Hippocampal formation (tissue), 2 donors: ENCODE results near the gene EPX.
A peak's percentile ranks its signal among the peaks of the same experiment; 100 is the strongest.

Experiments
- DNase-seq, 2 donors: peaks; one replicate each; lab custom pipeline; 2025; lab: John Stamatoyannopoulos, UW

Gene EPX

DNA sequence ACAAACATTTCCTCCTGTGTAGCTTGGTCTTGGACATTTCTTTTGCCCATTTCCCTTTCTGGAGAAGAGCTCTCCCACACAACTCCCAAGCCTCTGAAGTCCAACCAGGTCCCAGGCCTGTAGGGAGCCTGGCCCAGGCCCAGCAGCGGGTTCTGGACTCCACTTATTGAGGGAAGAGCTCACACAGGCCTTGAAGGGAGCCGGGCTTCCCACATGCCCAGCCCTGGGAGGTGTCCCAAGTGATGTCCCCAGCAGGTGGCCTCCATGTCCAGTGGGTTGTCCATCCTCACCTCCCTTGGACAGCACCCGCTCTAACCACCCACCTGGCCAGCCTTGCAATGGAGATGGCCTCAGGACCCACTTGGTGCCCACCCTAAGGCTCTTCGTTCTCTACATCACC is 5.9 kb upstream of the EPX start:
- no peak for DNase-seq

DNA sequence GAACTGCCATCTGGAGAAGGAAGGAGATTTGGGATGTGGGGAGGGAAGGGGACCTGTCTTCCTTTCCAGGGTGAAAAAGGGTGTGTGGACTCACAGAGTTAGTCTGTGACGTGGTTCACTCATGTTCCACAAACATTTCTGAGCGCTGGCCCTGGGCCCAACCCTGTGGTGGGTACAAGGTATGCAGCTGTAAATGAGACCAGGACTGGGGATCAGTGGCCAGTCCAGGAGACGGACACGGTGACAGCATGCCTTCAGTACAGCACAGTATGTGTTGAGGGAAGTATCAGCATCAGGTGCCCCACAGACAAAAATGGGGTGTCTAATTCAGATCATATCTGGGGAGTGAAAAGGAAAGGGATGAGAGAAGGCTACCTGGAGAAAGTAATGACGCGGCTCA is 5.5 kb upstream of the EPX start:
- DNase-seq = no peak

DNA sequence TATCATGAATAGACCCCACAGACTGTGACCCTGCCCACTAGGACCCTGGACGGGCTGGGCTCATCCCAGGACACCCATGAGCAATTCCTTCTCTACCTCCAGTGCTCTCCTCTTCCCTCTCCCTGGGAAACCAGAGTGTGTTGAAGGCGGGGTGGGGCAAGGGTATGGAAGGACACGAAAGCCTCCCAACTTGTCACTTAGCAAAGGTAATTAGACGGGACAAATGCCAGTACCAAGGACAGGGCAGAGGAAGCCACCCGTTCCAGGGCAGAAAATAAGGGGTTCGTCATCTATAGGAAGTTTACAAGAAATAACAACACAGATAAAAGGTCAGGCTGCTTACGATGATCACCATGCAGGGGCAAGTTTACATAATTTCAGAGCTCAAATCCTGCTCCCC is 4.9 kb upstream of the EPX start:
- no peak for DNase-seq

DNA sequence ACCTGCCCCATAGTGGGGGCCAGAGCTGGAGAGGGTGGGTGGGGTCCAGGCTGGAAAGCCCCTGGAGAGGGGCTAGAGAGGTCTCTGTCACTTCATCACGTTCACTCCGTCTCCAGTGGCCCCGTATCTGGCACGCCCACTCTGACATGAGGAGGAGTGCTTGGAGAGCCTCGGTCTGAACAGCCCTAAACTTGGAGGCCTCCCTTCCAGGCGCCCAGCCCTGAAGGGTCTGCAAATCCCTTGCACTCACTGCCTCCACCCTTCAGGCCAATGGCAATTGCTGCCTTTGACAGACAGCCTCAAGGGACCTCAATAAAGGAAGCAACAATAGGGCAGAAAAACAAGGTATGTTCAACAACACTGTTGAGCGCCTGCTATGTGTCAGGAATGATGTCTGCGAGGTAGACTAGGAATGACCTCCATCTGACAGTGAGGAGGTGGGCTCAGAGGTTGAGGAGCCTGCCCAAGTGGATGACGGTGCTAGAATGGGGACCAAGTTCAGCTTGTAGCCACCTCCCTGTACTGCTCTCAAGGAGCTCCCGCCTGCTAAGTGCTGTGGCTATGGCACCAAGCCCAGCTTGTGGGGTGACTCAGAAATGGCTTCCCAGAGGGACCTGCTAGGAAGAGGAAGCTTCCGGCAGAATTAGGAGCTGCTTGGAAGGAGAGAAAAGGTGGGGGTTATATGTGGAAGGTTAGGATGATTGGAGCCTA is 2.9 kb upstream of the EPX start:
- no peak for DNase-seq

DNA sequence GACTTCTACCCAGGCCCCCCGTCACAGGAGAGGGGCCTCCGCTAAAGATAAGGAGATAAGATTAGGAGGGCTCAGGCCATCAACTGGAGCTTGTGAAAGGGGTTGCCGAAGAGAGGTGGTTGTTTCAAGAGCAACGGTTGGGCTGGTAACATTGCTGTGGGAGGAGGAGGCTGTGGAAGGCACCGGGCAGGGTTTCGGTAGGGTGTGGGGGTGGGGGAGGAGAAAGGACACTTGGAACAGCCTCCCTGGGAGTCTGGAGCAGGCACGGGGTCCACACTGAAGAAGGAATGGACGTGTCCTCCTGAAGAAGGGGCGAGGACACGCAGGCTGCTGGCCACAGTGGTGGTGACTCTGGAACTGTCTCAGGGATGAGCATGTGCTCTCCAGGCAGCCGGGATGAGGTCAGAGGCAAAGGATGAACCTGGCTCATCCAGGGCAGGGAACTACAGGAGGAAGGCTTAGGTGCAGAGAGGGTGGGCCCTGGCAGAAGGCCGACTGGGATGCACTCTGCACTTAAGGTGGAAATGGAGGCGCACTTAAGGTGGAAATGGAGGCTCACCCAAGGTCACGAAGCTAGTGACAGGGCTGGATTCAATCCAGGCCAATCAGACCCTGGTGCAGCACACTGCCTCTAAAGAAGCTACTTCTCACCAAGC is 1.2 kb upstream of the EPX start:
- DNase-seq = no peak

DNA sequence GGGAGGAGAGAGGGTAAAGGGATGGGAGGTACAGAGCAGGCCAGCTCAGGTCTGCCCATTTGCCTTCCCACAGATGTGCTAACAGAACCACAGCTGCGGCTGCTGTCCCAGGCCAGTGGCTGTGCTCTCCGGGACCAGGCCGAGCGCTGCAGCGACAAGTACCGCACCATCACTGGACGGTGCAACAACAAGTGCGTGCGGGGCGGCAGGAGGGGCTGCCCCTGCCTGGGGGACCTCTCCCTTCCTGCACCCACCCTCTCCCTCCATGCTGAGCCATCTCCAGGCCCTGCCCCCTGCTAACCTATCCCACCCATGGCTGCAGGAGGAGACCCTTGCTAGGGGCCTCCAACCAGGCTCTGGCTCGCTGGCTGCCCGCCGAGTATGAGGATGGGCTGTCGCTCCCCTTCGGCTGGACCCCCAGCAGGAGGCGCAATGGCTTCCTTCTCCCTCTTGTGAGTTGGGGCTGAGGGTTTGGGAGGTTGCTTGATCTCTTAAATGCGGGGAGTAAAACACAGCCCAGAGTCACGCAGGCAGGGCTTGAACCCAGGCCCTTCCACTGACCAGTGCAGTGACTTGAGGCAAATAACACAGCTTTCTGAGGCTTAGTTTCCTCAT is 1.2 kb downstream of the EPX start:
- DNase-seq = no peak

DNA sequence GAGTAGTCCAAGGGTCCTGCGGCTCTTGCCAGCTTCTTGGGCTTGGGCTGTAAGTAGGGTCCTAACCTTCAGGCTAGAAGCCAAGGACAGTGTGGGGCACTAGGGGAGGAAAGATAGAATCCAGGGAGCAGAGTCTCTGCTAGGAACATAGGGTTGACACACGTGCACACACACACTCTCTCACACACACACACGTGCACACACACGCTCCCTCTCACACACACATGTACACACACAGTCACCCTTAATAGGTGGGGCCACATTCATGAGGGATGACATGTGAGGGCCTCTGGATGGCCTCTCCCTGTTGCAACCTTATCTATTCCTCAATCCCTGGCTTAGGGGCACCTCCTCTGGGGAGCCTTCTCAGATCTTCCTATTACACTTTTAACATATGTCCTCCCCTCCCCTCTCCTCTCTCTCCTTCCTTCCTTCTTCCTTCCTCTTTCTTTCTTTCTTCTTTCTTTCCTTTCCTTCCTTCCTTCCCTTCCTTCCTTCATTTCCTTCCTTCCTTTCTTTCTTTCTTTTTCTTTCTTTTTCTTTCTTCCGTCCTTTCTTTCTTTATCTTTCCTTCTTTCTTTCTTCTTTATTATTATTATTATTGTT is 3.1 kb downstream of the EPX start:
- no peak for DNase-seq

DNA sequence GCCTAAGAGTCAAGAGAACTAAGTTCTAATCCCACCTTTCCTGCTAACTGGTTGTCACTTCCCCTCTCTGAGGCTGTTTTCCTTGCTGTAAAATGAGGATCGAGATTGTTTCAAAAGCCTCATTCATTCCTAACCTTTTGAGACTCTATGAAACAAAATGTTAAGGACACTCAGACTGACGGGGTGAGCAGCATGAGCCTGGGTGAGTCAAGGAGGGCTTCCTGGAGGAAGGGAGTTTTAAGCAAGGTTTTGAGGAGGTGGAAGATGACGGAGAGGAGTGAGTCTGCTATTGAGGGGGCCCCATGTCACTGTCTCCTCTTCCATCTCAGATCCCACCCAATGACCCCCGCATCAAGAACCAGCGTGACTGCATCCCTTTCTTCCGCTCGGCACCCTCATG is 4.1 kb downstream of the EPX start:
- no peak for DNase-seq

DNA sequence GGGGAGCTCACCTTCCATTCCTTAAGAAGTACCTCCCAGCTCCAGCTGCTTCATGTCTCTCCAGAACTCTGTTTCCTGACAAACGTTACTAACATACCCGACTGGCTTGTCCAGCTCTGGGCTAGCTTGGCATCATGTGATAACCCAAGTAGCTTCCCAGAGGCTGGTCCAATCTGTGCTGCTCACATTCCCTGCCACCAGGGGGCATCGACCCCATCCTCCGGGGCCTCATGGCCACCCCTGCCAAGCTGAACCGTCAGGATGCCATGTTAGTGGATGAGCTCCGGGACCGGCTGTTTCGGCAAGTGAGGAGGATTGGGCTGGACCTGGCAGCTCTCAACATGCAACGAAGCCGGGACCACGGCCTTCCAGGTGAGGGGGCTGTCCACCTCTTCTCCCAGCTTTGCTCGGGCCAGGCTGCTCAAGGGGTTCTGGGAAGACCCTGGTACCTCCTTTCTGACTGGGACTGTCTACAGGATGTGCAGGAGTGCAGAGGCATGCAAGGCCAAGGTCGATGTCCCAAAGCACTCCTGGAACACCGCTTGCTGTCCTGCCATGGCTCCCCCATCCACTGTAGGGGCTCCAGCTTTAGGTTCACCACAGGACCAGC is 7.6 kb downstream of the EPX start:
- no peak for DNase-seq

DNA sequence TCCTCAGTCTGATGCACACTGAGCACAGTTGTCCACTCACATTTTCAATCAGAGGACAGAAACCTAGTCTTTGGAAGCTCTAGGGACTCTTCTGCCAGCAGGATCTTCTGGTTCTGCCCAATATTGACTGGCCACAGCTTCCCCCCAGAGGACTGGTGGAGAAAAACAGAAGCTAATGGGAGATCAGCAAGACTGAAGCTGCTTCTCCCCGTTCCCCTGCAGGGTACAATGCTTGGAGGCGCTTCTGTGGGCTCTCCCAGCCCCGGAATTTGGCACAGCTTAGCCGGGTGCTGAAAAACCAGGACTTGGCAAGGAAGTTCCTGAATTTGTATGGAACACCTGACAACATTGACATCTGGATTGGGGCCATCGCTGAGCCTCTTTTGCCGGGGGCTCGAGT is 10.3 kb downstream of the EPX start:
- no peak for DNase-seq

DNA sequence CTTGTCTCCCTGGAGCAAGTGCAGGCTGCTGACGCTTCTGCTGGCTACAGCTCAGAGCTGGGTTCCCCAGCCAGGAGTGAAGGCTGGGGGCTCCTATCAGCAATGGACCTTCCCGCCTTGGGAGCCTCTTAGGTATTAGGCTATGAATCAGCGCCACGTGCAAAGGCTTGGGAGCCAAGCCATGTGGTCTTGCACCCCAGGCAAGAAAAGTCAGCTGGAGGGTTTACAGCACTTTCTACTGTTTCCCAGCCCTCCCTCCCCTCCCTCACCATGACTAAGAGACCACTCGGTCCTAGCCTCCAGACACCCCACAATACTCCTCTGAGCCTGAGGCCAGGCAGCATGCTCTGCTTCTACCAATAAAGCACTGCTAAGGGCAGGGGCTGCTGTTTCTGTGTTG is 12.3 kb downstream of the EPX start:
- DNase-seq = no peak

DNA sequence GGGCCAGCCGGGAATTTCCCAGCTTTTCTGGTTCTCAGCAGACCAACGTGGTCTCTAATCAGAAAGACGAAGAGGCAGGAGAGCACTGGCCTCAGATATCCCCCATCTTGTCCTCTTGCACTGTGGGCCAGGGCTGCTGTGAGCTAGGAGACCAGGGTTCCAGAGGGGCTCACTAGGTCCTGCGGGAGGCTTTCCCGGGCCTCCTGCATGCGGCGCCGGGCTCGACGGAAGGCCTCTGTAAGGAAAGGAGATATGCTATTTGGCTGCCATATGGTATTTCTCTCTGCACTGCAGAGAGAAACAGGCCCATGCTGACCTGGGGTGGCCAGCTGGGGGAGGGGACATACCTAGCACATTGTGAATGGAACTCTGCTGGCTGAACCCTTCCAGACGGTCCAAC is 13.4 kb downstream of the EPX start:
- no peak for DNase-seq

DNA sequence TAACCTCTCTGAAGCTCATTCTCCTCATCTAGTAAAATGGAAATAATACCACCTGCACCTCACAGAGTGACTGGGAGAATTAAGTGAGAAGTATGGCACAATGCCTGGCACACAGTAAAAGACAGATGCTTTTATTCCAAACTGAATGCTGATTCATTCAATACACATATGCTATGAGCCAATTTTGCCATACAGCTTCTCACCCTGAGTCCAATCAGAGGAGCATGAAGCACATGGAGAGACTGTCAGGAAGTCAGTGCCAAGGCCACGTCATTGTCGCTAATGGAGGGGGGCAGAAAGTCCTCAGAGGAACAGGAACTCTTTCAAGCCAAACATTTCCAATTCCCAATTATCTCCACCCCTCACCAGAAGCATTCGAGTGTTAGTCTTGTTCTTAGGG is 14.9 kb downstream of the EPX start:
- peak in 1 of 2 donors; percentile 19 for DNase-seq

DNA sequence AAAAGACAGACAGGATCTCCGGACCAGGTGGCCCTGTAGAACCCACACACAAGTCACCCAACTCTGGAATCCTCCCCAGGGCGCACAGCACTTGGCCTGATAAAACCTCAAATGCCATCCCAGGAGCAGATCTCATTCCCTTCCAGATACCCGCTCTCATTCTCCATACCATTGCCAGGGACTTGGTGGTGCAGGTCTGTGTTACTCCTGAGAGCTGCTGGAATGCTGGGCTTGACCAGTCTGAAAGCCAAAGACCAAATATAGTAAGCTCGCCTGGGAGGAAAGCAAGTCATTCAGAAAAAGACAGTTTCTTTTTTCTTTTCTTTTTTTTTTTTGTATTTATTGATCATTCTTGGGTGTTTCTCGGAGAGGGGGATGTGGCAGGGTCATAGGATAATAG is 15.8 kb downstream of the EPX start:
- no peak for DNase-seq

DNA sequence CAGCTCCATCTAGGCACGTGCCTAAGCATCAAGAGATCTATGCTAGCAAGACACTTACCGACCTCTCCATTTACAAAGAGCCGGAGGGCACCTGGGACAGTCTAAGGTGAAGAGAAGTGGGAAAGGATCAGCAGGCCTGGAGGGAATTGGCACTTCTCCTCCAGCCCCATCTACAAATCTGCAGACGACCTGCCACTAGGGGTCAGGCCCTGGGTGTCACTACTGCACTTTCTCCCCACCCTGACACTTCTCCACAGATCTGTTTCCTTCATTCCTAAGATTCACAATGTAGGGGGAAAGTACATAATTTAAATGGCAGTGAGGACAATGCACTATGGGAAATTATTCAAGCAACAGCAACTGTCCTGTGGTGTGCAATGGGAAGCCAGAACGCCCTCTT is 18.4 kb downstream of the EPX start:
- no peak for DNase-seq

DNA sequence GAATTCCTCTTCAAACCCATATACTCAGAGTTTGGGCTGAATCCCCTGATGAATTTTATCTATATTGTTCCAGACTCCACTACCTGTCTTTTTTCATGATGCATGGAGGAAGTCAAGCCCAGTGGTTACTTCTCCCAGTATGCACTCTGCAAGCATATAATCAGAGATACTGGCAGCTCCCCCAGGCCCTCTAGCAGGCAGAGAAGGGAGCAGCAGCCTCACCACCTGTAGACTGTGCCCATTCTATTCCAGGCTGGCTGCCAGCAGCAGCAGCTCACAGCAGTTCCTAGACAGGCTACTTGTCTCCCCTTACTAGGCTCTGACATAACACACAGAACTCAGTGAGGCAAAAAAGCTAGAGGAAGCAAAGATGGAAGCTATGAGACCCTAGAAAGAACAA is 23.2 kb downstream of the EPX start:
- no peak for DNase-seq

DNA sequence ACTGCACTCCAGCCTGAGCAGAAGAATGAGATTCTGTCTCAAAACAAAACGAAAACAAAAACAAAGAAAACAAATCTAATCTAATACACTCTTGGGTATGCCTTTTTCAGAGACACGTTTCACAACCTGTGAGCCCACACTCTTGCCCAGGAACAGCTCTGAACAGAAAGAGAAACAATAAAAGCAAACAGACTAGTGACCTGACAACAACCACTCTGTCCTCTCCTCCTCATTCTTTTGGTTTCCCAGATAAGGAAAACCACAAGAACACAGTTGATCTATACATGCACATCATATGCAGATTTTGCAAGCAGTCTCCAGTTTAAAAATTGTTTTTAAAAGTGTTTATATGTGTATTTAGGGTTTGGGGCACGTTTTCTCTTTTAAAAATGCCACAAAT is 25.2 kb downstream of the EPX start:
- no peak for DNase-seq

DNA sequence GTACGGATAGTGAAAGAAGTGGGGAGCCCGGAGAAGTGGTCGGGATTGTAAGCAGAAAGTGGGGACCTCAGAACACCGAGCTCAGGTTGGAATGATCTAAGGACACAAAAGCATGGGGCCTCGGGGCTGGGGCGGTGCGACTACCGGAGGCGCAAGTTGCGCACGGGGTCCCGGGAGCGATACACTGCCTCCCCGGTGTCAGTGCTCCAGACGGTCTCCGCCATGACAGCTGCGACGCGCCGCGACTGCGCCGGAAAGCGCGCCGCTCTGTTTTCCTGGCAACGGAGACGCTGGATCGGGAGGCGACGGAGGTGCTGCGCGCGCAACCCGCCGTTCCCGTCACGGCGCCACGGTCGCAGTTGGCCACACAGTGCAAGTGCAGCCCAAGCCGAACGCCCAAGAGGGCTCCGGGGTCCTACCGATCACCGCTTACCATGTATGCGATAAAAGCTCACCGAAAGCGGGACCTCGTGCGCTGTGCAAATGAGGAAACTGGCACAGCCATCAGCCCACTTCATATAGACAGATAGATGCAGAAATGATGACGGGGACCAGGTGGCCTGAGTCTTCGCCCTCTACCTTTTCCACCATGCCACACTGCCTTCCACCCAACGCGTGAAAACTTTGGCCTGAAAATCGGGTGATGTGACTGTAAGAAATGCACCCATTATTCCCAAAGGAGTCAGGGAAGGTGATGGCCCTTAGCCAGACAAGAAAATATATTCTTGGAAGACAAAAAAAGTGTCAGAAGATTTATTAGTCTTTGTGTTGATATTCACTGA is 26.7 kb downstream of the EPX start, which contains the start of gene MKS1:
Gene MKS1, minus strand, starts transcription at position 249 of the 782 bp plus-strand sequence. Its CDS starts 25 bp downstream, at position 224.
- peak; percentile 90 to 91 for DNase-seq

DNA sequence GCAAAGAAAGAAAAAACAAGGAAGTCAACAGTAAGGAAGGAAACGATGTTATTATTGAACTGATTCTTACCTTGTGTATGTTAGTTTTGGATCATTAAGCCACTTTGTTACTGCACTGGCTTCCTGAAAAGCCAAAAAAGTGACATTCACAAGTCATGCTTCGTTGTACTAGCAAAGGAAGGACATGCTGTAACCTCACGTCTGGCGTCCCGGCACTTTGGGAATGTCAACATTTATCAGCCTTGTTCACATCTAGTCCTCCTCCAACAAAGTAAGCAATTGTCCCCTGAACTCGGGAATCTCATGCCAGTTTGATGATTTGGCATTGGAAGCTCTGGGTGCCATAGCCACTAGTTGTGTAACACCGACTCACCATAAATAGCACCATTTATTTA is 27.3 kb downstream of the EPX start:
- no peak for DNase-seq

DNA sequence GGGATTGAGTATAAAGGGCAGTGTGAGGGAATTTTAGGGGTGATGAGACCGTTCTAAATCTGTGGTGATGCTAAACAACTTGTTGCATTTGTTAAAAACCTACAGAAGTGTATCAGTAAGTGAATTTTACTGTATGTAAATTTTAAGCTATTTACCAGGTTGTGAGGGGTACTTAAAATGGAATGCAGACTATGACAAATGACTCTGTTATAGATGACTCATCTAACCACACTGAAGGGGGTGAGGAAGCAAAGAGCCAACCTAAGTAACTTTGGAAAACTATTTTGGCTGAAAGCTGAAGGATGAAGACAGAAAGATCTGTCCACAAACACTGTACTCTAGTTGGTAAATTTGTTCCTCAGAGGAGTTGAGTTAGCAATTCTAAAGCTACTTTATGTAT is 31.8 kb downstream of the EPX start:
- DNase-seq = no peak

DNA sequence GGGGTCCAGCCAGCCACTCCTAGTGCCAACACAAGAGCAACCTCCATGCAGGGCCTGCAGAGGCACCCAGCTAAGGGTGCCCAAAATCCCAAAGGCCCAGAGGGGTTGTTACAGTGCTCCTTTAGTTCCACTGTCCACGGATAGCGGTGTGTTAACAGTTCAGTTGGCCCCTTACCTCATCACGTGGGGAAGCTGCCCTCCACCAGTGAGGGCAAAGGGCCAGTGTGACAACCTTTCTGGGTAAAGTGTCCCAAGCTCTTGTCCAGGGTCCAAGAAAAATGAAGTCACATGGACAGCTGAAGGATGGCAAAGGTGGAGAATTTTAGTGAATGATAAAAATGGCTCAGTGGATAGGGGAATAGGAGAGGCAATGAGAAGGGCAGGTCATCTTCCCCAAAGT is 35.2 kb downstream of the EPX start:
- no peak for DNase-seq

DNA sequence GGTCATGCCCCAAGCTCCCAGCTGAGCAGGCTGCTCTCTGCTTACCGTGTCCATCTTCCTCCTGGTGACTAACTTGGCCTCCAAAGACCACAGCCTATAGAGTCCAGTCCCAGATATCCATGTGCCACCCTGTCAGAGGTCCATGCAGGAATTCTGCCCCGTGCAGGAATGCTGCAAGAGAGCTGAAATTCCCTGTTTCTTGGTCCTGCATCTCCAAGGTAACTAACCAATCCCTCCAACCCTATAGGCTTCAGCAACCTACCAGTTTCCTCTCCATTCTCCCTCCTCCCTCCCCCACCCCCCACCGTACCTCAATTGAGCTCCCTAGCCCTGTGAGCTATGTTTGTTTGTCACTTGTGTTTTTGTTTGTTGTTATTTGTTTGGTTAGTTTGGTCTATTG is 36.2 kb downstream of the EPX start:
- DNase-seq = no peak
